ENCODE measurements around the gene PGRMC2. TPM values are rescaled to one million over a fixed set of nuclear protein-coding genes. Genes with fewer than 3 reads are reported as not detected.
A peak's percentile ranks its signal among the peaks of the same experiment; 100 is the strongest.
"Not testable (repeated sequence)": the region's sequence is repeated elsewhere in the genome, so short reads cannot be mapped to it uniquely, and the experiment has no call there.

The PGRMC2 gene
- total RNA-seq, 1 experiment from 2014 or later: 11.4 TPM

GRCh38 chr4:128267745-128268144 lies 19.9 kb downstream of the PGRMC2 start:
- no peak for DNase-seq (ENCODE audit: low read depth)

GRCh38 chr4:128267171-128267570 lies 20.4 kb downstream of the PGRMC2 start:
- not testable (repeated sequence) for DNase-seq (ENCODE audit: low read depth)

- not testable (repeated sequence) for DNase-seq (ENCODE audit: low read depth)
Measured at GRCh38 chr4:128265550-128265949, 22.1 kb downstream of the PGRMC2 start.

GRCh38 chr4:128259889-128260288 lies 27.7 kb downstream of the PGRMC2 start:
- DNase-seq (ENCODE audit: low read depth): not testable (repeated sequence)

- DNase-seq (ENCODE audit: low read depth): not testable (repeated sequence)
Measured at GRCh38 chr4:128258166-128258565, 29.4 kb downstream of the PGRMC2 start.

GRCh38 chr4:128256539-128256938 lies 31.1 kb downstream of the PGRMC2 start:
- DNase-seq (ENCODE audit: low read depth): no peak

- DNase-seq (ENCODE audit: low read depth): no peak
Measured at GRCh38 chr4:128255906-128256305, 31.7 kb downstream of the PGRMC2 start.

- no peak for DNase-seq (ENCODE audit: low read depth)
Measured at GRCh38 chr4:128249787-128250668, 37.6 kb downstream of the PGRMC2 start.

GRCh38 chr4:128247906-128248305 lies 39.7 kb downstream of the PGRMC2 start:
- no peak for DNase-seq (ENCODE audit: low read depth)

GRCh38 chr4:128245391-128245790 lies 42.2 kb downstream of the PGRMC2 start:
- DNase-seq (ENCODE audit: low read depth): not testable (repeated sequence)

- no peak for DNase-seq (ENCODE audit: low read depth)
Measured at GRCh38 chr4:128244379-128244778, 43.2 kb downstream of the PGRMC2 start.

- no peak for DNase-seq (ENCODE audit: low read depth)
Measured at GRCh38 chr4:128242601-128243000, 45.0 kb downstream of the PGRMC2 start.

GRCh38 chr4:128241981-128242380 lies 45.6 kb downstream of the PGRMC2 start:
- DNase-seq (ENCODE audit: low read depth): no peak

GRCh38 chr4:128241425-128241913 lies 46.1 kb downstream of the PGRMC2 start:
- peak; percentile 88 for DNase-seq (ENCODE audit: low read depth)

- no peak for DNase-seq (ENCODE audit: low read depth)
Measured at GRCh38 chr4:128241019-128241418, 46.6 kb downstream of the PGRMC2 start.

GRCh38 chr4:128234836-128235235 lies 52.8 kb downstream of the PGRMC2 start:
- no peak for DNase-seq (ENCODE audit: low read depth)

- DNase-seq (ENCODE audit: low read depth): no peak
Measured at GRCh38 chr4:128232719-128233118, 54.9 kb downstream of the PGRMC2 start.

GRCh38 chr4:128228845-128229795 lies 58.5 kb downstream of the PGRMC2 start:
- DNase-seq (ENCODE audit: low read depth): no peak

- no peak for DNase-seq (ENCODE audit: low read depth)
Measured at GRCh38 chr4:128227991-128228571, 59.5 kb downstream of the PGRMC2 start.

GRCh38 chr4:128225148-128225547 lies 62.5 kb downstream of the PGRMC2 start:
- DNase-seq (ENCODE audit: low read depth): no peak

- DNase-seq (ENCODE audit: low read depth): no peak
Measured at GRCh38 chr4:128221586-128221985, 66.0 kb downstream of the PGRMC2 start.
